ENCODE measurements around the gene SIM2.

Gene SIM2

DNA sequence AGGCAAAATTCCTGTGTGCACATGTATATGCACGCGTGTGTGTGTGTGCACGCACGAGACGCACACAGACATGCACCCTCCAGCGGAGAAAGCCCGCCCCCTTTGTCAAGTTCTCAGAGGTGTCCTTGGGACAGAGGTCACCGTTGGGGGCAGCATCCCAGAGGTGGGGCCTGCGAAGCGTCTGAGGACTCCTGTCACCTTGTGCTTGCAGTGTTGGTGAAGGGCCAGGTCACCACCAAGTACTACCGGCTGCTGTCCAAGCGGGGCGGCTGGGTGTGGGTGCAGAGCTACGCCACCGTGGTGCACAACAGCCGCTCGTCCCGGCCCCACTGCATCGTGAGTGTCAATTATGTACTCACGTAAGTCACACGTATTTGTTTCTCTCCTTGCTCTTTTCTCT lies 42.6 kb downstream of the SIM2 start:
- no peak for DNase-seq

DNA sequence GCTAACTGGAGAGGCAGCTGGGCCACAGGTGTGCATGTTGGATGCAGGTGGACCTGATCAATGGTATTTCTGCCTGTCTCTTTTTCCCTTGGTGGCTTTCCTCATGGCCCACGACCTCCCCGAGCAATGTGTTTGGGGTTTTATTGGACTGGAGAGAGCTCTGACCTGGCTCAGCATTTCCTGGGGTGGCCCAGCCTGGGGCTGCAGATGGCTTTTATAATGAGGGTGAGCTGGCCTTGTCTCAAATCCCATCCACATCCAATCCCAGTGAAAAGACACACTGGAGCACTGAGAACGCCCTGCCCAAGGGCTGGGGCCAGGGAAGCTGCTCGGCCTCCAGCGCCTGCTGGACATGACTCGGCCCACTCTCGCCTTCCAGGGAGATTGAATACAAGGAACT lies 44.1 kb downstream of the SIM2 start:
- no peak for DNase-seq

GRCh38 chr21:36743446-36743845 lies 44.5 kb downstream of the SIM2 start:
- DNase-seq: no peak

DNA sequence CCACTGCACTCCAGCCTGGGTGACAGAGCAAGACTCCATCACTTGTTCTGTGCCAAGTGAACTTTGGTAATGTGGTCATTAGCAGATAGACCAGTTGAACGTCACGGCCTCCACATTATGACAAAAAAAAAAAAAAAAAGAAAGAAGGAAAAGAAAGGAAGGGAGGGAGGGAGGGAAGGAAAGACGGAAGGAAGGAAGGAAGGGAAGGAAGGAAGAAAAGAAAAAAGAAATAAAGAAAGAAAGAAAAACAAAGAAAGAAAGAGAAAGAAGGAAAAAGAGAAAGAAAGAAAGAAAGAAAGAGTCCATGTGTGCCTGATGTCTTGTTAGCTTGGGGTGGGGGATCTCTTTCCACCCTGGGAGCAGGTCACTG lies 45.3 kb downstream of the SIM2 start:
- DNase-seq: no peak

- no peak for DNase-seq
These were observed 45.8 kb downstream of the SIM2 start for GRCh38 chr21:36744560-36745231.

DNA sequence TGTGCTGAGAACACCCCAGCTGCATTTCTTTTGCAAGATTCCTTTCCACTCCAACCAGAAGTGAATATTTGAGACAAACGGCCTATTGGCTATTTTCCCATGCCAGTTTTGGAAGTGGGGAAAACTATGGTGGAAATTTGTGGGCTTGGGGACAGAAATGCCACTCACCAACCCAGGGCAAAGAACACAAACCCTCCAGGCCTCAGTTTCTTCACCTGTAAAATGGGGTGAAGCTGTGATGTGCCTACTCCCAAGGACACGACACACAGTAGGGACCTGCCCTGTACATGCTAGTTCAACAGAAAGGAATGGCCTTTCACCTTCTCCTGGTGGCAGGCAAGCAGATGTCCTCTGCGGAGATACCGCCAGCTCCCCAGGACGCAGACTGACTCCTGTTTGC lies 46.5 kb downstream of the SIM2 start:
- DNase-seq: no peak

DNA sequence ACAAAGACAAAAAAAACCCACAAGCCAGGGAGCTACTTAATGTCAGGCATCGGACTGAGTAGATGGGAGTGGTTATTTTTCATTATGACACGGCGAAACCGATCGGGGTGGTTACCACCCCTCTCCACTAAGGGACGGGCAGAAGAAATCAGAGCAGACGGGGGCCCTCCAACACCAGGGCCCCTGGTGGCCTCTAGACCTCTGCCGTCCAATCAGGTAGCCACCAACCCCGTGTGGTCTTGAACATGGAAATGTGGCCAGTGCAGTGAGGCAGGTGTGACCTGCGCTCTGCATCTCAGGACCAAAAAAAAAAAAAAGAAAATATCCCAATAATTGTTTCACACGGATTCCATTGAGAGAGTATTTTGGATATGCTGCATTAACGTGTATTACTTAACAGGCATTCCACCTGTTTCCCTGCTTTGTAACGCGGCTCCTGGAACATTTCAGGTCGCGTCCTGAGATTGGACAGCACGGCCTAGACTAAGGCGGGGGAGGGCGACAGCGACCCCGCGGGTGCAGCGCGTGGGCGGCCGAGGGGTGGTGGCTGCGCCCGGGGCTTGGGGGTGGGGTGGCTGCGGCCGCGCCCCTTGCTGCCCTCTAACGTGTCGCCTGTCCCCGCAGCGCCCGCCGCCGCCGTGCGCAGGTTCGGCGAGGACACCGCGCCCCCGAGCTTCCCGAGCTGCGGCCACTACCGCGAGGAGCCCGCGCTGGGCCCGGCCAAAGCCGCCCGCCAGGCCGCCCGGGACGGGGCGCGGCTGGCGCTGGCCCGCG lies 48.3 kb downstream of the SIM2 start:
- DNase-seq: no peak

- no peak for DNase-seq
These were observed 49.0 kb downstream of the SIM2 start for GRCh38 chr21:36747815-36748383.

DNA sequence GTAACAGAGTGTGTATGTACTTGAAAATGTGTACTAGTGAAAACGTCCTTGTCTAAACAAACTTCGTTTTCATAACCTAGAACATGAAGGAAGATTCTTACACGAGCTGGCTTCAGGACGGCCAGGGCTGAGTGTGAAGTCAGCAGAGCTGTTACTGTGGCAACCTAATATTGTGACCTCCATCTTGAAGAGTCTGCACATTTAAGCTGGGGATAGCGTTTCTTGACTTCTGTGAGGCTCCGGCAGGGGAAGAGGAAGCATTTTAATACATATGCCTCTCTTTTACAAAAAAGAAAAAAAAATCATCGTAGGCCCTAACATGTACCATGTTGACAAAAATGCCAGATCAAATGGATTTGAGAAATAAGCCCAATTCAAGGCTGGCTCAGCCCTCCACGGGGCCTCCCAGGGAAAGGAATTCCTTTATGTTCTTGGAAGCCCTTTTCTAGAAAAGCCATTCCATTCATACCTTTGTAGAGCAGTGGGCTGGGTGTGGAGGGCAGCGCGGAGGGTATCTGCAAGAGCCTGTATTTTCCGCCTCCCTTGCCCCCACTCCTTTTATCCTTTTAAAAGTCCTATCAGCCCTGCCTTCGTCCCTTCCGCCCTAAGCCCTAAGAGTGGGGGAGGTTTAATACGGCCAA lies 51.1 kb downstream of the SIM2 start:
- DNase-seq: no peak

DNA sequence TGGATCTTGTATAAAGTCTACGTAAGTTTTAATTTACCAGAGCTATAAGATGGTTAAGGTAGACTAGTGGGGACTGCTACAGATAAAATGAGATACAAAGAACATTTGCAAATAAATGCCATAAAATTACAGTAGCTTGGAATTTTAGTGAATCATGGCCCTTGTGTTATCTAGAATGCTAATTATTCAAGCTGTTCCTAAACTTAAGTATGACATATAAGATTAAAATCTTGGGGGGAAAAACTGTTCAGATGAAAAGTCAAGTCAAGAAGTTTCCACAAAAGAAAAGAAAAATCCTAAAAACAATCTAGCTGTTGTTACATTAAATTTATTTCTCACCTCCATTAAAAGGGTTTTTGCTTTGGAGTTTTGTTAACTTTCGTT lies 51.7 kb downstream of the SIM2 start:
- no peak for DNase-seq

DNA sequence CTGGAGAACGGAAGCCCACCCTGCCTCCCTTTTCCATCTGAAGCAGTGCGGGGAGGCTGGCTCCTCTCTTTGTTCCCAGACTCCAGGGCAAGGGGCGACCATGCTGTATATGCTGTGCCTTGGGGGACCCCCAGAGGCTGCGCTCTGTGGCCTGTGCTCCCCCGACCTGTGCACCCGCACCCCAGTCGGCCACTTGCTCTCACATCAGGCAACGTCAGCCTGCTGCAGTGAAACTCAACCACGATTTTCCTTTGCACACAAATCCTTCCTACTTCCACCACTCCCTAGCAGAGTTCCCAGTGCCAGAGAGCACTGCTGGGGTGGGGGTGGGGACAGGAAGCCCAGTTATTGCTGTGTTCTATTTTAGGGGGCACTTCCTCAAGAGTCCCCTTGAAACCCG lies 52.5 kb downstream of the SIM2 start:
- no peak for DNase-seq

DNA sequence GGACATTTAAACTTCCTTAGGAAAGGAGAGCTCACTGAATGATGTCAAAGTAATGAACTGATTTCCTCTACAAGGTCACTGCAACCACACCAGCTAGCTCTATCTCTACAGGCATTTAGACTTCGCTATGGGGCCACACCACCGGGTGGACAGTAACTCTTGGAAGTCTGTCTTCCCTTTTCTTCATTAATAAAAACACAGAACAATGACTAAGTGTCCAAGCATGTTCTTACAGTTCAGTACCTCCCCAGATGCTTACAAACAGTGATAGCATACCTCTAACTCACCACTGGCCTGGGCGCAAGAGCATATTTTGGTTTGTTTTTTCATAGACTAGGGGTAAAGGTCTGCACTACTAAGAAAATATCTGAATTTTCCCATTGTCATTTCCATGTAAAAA lies 54.6 kb downstream of the SIM2 start:
- no peak for DNase-seq

GRCh38 chr21:36754241-36754898 lies 55.5 kb downstream of the SIM2 start:
- no peak for DNase-seq

- DNase-seq: no peak
These were observed 57.6 kb downstream of the SIM2 start for GRCh38 chr21:36756527-36756926.

DNA sequence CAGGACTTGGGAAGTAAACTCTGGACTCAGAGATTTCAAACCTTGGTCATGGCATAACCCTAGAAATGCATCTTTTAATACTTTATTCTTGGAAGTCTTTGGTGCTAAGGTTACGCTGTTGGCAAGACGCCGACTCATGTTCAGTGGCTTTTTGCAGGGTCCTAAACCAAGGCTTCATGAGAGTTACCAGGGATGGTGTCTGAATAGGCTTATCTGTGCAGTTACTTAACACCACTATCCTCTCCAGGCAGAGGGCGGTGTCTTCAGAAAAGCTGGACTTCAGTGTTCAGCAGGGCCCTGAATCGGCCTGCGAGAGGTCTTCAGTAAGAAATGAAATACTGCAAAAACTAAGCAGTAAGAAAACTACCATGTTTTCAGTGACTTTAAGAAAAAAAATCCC lies 58.3 kb downstream of the SIM2 start:
- no peak for DNase-seq

GRCh38 chr21:36759348-36760083 lies 60.6 kb downstream of the SIM2 start:
- no peak for DNase-seq

DNA sequence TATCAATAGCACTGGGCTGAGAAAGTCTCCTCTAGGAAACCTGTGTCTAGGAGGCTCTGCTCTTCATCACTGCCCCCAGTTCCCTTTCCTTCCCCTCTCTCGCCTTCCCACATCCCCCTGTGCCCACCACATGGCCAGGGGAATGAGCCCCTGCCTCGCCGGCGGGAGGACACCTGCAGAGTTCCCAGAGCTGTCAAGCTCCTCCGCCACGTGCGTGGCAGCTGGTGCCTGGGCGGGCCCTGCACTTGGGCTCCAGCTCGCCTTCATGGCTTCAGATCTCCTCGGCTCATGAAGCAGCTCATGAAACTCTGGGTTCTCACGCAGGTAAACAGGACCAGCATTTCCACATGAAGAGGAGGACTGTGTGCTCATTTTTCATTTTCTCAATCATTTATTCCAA lies 62.8 kb downstream of the SIM2 start:
- no peak for DNase-seq

DNA sequence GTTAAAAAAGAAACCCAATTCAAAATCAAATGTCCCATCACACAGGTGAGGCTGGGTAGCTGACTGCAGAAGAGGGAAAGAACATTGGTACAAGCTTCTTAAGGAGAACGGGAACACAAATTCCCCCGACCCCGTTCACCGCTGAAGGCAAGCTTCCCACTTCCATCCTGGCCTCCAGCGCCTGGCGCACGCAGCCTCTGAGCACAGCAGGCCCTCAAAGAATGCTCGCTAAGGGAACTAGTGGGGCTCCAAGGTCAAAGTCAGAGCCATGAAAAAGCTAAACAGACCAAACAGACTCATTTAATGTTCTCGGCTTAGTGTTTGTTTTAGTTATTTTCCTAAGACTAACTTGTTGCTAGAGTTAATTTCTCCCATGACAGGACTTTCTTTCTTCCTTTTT lies 63.7 kb downstream of the SIM2 start:
- DNase-seq: no peak

DNA sequence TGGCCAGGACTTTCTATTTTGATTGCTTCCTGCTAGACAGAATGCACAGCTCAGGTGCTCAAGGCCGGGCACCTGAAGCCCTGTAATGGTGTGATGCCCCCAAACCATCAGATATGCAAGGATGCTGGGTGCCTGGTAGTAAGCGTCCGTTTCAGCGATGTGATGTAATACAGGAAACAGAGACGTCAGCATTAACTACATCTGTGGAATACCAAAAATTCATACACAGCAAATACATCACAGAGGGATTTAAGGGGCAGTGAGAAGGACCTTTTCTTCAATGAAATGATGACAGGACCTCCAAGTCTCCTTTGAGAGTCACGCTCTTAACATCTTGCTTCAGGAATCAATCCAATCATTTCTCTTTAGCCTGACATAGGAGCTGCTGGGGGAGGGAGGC lies 64.4 kb downstream of the SIM2 start:
- no peak for DNase-seq

DNA sequence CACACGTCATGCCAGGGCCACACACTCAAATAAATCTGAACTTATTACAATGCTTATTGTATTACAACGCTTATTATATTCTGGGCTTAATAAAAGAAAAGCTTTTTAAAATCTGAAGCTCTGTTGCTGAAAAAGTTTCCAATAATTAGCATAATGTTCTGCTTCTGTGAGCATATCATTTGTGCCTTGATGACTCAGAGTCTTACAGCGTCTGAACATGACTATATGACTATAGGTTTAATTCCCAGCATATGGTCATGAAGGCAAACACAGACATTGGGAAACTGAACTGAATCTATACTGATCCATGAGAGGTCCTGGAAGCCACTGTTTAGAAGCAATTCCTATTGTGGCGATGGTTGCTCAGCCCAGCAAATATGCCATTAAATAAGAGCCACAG lies 66.3 kb downstream of the SIM2 start:
- no peak for DNase-seq

DNA sequence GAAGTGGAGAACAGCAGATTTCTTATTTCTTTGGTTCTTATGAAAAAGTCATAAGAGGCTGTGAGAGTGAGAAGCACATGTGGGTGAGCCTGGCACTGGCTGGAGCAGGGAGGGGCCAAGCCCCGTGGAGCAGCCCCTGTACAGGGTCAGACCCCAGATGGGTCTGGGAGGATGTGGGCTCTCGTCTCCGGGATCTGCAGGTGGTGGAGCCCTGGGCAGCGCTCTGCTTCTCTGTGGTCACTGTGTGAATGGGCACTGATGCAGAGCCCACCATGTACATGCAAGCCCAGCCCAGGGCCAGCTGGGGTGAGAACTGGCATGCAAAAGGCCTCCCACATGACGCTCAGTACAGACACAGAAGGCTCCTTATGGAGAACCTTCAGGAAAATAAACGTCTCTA lies 67.6 kb downstream of the SIM2 start:
- no peak for DNase-seq

DNA sequence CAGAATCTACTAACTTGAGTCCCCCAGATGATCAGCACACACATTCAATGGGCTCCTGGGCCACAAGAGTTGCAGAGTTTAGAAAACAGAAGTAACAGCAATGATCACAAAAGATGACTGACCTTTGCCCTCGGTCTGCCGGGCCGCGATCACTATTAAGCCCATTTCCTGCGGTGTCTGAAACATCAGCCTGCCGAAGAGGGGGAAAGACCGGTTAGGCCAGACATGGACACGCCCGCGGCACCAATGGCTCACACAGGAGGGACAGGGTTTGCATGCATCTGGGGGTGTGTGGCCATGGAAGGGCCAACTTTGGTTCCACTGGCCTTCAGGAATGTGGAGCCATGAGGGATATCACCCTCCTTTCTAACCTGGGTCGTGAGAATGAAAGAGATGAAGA lies 68.2 kb downstream of the SIM2 start:
- DNase-seq: no peak

- no peak for DNase-seq
These were observed 69.6 kb downstream of the SIM2 start for GRCh38 chr21:36768496-36768895.

Data from effector CD8-positive, alpha-beta T cell (primary cell).